Keratinocyte (primary cell): ENCODE data around the gene ACTR3. TPM values are rescaled to one million over a fixed set of nuclear protein-coding genes. Genes with fewer than 3 reads are reported as not detected.

Experiments
- DNase-seq: peaks from one replicate; pipeline ENCODE4 v3.0.0-alpha.2; 2011; ENCODE audit warnings: low read depth, missing footprints, low spot score
- FAIRE-seq: peaks from 2 replicates; lab custom pipeline; 2011; peaks lifted over from hg19 to GRCh38; lab: Jason Lieb, UNC
- H2AFZ ChIP-seq: 2 replicates; pipeline ENCODE4 v1.6.0; 2012; ENCODE audit warnings: low read length, control low read depth, inconsistent platforms; ENCODE audit not compliant: control insufficient read depth
- H3K27ac ChIP-seq: 2 replicates; pipeline ENCODE4 v1.5.1; 2011; ENCODE audit warnings: low read length; ENCODE audit not compliant: control insufficient read depth, insufficient read depth
- H3K27me3 ChIP-seq: 3 replicates; pipeline ENCODE4 v1.6.0; 2011; ENCODE audit warnings: low read length; ENCODE audit not compliant: control insufficient read depth, insufficient read depth; ENCODE audit errors: extremely low read depth
- H3K36me3 ChIP-seq, 2 experiments: 2 replicates in 1 of 2; 3 replicates in 1 of 2; pipeline ENCODE4 v1.5.1; 2011; ENCODE audit warnings: low read length in 2 of 2, mild to moderate bottlenecking in 1 of 2; ENCODE audit not compliant: control insufficient read depth in 2 of 2, insufficient read depth in 2 of 2; ENCODE audit errors: extremely low read depth in 1 of 2
- H3K4me1 ChIP-seq: 3 replicates; pipeline ENCODE4 v1.5.1; 2011; ENCODE audit warnings: low read length; ENCODE audit not compliant: control insufficient read depth, insufficient read depth; ENCODE audit errors: extremely low read depth
- H3K4me2 ChIP-seq: 3 replicates; pipeline ENCODE4 v1.6.0; 2011; ENCODE audit warnings: low read depth, low read length; ENCODE audit not compliant: control insufficient read depth, insufficient read depth; ENCODE audit errors: extremely low read depth
- H3K4me3 ChIP-seq, 3 experiments: fragments of 200-600 bp in 1 of 3; sonication (generic) in 1 of 3; 2 replicates in 2 of 3; 3 replicates in 1 of 3; pipeline ENCODE4 v1.5.1; 2011 to 2016; ENCODE audit warnings: low read length in 3 of 3, mild to moderate bottlenecking in 3 of 3, control low read depth in 2 of 3, inconsistent platforms in 1 of 3, low read depth in 1 of 3, mixed read lengths in 1 of 3, mixed run types in 1 of 3, moderate library complexity in 1 of 3; ENCODE audit not compliant: control insufficient read depth in 2 of 3, insufficient read depth in 2 of 3; ENCODE audit errors: extremely low read depth in 1 of 3
- H3K79me2 ChIP-seq: 2 replicates; pipeline ENCODE4 v1.6.0; 2012; ENCODE audit warnings: low read length; ENCODE audit not compliant: control insufficient read depth, insufficient read depth
- H3K9ac ChIP-seq: 3 replicates; pipeline ENCODE4 v1.6.0; 2011; ENCODE audit warnings: low read length; ENCODE audit not compliant: control insufficient read depth, insufficient read depth; ENCODE audit errors: extremely low read depth
- H3K9me1 ChIP-seq: 3 replicates; pipeline ENCODE4 v1.6.0; 2011; ENCODE audit warnings: low read length; ENCODE audit not compliant: control insufficient read depth, insufficient read depth; ENCODE audit errors: extremely low read depth
- H3K9me3 ChIP-seq: 2 replicates; pipeline ENCODE4 v1.5.1; 2012; ENCODE audit warnings: low read depth, low read length; ENCODE audit not compliant: control insufficient read depth
- H4K20me1 ChIP-seq: 3 replicates; pipeline ENCODE4 v1.6.0; 2011; ENCODE audit warnings: low read length; ENCODE audit not compliant: control insufficient read depth, insufficient read depth; ENCODE audit errors: extremely low read depth
- CTCF ChIP-seq, 3 experiments: IDR thresholded peaks in 1 of 3; conservative IDR thresholded peaks in 1 of 3; optimal IDR thresholded peaks in 1 of 3; 2 replicates in 2 of 3; 3 replicates in 1 of 3; pipeline versions ENCODE3 to v1.5.1; 2011; ENCODE audit warnings: low read length in 3 of 3, mild to moderate bottlenecking in 3 of 3, moderate library complexity in 2 of 3, control low read depth in 1 of 3, inconsistent platforms in 1 of 3; ENCODE audit not compliant: insufficient read depth in 2 of 3; ENCODE audit errors: extremely low read depth in 1 of 3
- EZH2 ChIP-seq: IDR thresholded peaks from one replicate; pipeline ENCODE4 v1.6.1; 2012; ENCODE audit warnings: inconsistent platforms, mild to moderate bottlenecking, low read length, moderate library complexity
- dilution Hi-C: fragments of 300-500 bp; cut with MboI; formaldehyde crosslinking; loops from one replicate; pipeline ENCODE4 v1.7.0; 2020; ENCODE audit warnings: low sequenced_read_pairs; ENCODE audit not compliant: extremely low pct_ligation_motif_present
- polyA plus RNA-seq, 5 experiments: library from polyadenylated mRNA; depleted of rRNA in 3 of 5; stranded (reverse) in 3 of 5; stranded (forward) in 1 of 5; unstranded in 1 of 5; fragments of >200 nt; gene quantifications; 1 replicate in 1 of 5; 2 replicates in 3 of 5; 3 replicates in 1 of 5; pipeline versions ENCODE4 v1.2.1 to v1.2.3, GENCODE V29; 2011 to 2012; ENCODE audit warnings: missing spikeins in 2 of 5, low read depth in 1 of 5, low replicate concordance in 1 of 5

Gene ACTR3
- polyA plus RNA-seq, 1 donor (not counting 4 experiments of a cell fraction or from before 2014, with no cell fraction given): 340 TPM

GRCh38 chr2:113873867-113874266 is 16.0 kb upstream of the ACTR3 start:
- Histone ChIP-seq H4K20me1 (no peaks in the 10 kb centered on the region), H3K36me3 (no peaks in the 10 kb centered on the region), H3K9me1 (peaks cover under 1% of the 10 kb centered on the region), H3K9me3 (no peaks in the 10 kb centered on the region), H3K4me3 (no peak overlapping the region), H2AFZ (no peak overlapping the region), H3K79me2 (no peaks in the 10 kb centered on the region), H3K27me3 (no peaks in the 10 kb centered on the region), H3K9ac (no peak overlapping the region), H3K27ac (no peak overlapping the region), H3K4me2 (no peak overlapping the region), H3K4me1 (peaks cover 23% of the 10 kb centered on the region)
- FAIRE-seq (no peak), DNase-seq (no peak)
- dilution Hi-C loops: no loop called here
- TF ChIP-seq EZH2: no peak
- no peak for TF ChIP-seq CTCF (optimal IDR thresholded peaks at IDR 0.05 in 1 of 3, IDR thresholded peaks at IDR 0.05 in 1 of 3, conservative IDR thresholded peaks at IDR 0.05 in 1 of 3; ENCODE audit: extremely low read depth in 1 of 3, insufficient read depth in 2 of 3, low read length in 3 of 3)

GRCh38 chr2:113875135-113875534 is 14.8 kb upstream of the ACTR3 start:
- FAIRE-seq (no peak), DNase-seq (no peak)
- H3K9me3 ChIP-seq: no peaks in the 10 kb centered on the region
- no peaks in the 10 kb centered on the region for H3K9me1 ChIP-seq
- no peaks in the 10 kb centered on the region for H3K36me3 ChIP-seq
- no peak overlapping the region for H3K27ac ChIP-seq
- H3K79me2 ChIP-seq: no peaks in the 10 kb centered on the region
- H4K20me1 ChIP-seq: no peaks in the 10 kb centered on the region
- H2AFZ ChIP-seq: no peak overlapping the region
- dilution Hi-C loops: no loop called here
- H3K4me2 ChIP-seq: no peak overlapping the region
- no peak overlapping the region for H3K4me3 ChIP-seq
- H3K4me1 ChIP-seq: peaks cover 23% of the 10 kb centered on the region
- no peak overlapping the region for H3K9ac ChIP-seq
- H3K27me3 ChIP-seq: no peaks in the 10 kb centered on the region
- TF ChIP-seq EZH2 (no peak), CTCF (optimal IDR thresholded peaks at IDR 0.05 in 1 of 3, IDR thresholded peaks at IDR 0.05 in 1 of 3, conservative IDR thresholded peaks at IDR 0.05 in 1 of 3; ENCODE audit: extremely low read depth in 1 of 3, insufficient read depth in 2 of 3, low read length in 3 of 3) (no peak)
